Ishikawa (cell line): ENCODE measurements around the gene MIDN.

ENCODE experiments used
- CEBPB ChIP-seq: IDR thresholded peaks from 2 replicates; pipeline ENCODE4 v1.6.1; 2012
- CREB1 ChIP-seq: IDR thresholded peaks from 2 replicates; pipeline ENCODE4 v1.6.1; 2012; ENCODE audit warnings: low read depth
- EGR1 ChIP-seq: IDR thresholded peaks from 2 replicates; pipeline ENCODE4 v1.6.1; 2012
- EP300 ChIP-seq: IDR thresholded peaks from 2 replicates; pipeline ENCODE4 v1.6.1; 2012; ENCODE audit warnings: borderline replicate concordance
- FOXM1 ChIP-seq: IDR thresholded peaks from 2 replicates; pipeline ENCODE4 v1.6.1; 2012; ENCODE audit warnings: low read depth, borderline replicate concordance
- RAD21 ChIP-seq: IDR thresholded peaks from 2 replicates; pipeline ENCODE4 v1.6.1; 2012; ENCODE audit warnings: low read depth
- TAF1 ChIP-seq: IDR thresholded peaks from 2 replicates; pipeline ENCODE4 v1.6.1; 2012; ENCODE audit warnings: low read depth, mild to moderate bottlenecking
- TCF12 ChIP-seq: IDR thresholded peaks from 2 replicates; pipeline ENCODE4 v1.6.1; 2012; ENCODE audit warnings: low read depth
- TEAD4 ChIP-seq: IDR thresholded peaks from 2 replicates; pipeline ENCODE4 v1.6.1; 2012
- YY1 ChIP-seq: IDR thresholded peaks from 2 replicates; pipeline ENCODE4 v1.6.1; 2012; ENCODE audit warnings: low read depth
- ZBTB7A ChIP-seq: IDR thresholded peaks from 2 replicates; pipeline ENCODE4 v1.6.1; 2012; ENCODE audit warnings: low read depth
- TF ChIP-seq, protein P1 (sequence below): IDR thresholded peaks from 2 replicates; pipeline ENCODE4 v1.6.1; 2012; ENCODE audit warnings: low read depth, mild to moderate bottlenecking
- TF ChIP-seq, protein P2 (sequence below): IDR thresholded peaks from 2 replicates; pipeline ENCODE4 v1.6.1; 2012
- TF ChIP-seq, protein P3 (sequence below): IDR thresholded peaks from 2 replicates; pipeline ENCODE4 v1.6.1; 2012

DNA sequence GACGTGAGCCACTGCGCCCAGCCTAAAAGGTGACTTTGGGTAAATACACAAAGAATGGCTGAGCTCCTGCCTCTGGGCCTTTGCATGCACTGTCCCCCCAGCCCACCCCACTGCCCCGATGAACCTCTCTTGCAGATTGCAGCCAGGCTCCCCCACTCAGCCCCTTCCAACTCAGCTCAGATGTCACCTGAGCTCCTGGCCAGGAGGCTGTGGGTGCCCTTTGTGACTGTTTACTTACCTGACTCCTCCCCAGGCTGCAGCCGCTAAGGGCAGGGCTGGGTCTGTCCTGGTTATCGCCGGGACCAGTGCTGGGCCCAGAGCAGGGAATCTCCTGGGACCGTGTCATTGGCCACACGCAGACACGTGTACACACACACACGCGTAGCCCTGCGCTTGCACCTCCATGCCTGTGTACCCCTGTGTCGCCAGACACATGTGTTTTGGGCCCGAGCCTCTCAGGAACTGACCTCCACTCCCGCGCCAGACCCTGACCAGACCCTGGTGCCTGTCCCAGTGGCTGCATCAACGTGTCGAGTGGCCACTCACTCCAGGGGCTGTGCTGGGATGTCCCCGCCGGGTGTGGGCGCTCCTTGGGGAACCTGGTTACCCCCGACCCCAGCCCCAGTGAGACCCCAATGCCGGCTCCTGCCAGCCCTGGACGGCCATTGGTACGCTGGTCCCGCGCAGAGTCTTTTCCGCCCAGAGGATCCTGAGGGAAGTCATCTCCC, 56.0 kb downstream of the MIDN start:
- no peak for TF ChIP-seq TAF1
- no peak for TF ChIP-seq CEBPB
- no peak for TF ChIP-seq YY1
- TF ChIP-seq, protein P1, sequence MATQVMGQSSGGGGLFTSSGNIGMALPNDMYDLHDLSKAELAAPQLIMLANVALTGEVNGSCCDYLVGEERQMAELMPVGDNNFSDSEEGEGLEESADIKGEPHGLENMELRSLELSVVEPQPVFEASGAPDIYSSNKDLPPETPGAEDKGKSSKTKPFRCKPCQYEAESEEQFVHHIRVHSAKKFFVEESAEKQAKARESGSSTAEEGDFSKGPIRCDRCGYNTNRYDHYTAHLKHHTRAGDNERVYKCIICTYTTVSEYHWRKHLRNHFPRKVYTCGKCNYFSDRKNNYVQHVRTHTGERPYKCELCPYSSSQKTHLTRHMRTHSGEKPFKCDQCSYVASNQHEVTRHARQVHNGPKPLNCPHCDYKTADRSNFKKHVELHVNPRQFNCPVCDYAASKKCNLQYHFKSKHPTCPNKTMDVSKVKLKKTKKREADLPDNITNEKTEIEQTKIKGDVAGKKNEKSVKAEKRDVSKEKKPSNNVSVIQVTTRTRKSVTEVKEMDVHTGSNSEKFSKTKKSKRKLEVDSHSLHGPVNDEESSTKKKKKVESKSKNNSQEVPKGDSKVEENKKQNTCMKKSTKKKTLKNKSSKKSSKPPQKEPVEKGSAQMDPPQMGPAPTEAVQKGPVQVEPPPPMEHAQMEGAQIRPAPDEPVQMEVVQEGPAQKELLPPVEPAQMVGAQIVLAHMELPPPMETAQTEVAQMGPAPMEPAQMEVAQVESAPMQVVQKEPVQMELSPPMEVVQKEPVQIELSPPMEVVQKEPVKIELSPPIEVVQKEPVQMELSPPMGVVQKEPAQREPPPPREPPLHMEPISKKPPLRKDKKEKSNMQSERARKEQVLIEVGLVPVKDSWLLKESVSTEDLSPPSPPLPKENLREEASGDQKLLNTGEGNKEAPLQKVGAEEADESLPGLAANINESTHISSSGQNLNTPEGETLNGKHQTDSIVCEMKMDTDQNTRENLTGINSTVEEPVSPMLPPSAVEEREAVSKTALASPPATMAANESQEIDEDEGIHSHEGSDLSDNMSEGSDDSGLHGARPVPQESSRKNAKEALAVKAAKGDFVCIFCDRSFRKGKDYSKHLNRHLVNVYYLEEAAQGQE: no peak
- no peak for TF ChIP-seq EP300
- no peak for TF ChIP-seq EGR1
- TF ChIP-seq, protein P2, sequence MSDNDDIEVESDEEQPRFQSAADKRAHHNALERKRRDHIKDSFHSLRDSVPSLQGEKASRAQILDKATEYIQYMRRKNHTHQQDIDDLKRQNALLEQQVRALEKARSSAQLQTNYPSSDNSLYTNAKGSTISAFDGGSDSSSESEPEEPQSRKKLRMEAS: no peak
- no peak for TF ChIP-seq CREB1
- no peak for TF ChIP-seq ZBTB7A
- TF ChIP-seq RAD21: no peak
- no peak for TF ChIP-seq FOXM1
- TF ChIP-seq, protein P3, sequence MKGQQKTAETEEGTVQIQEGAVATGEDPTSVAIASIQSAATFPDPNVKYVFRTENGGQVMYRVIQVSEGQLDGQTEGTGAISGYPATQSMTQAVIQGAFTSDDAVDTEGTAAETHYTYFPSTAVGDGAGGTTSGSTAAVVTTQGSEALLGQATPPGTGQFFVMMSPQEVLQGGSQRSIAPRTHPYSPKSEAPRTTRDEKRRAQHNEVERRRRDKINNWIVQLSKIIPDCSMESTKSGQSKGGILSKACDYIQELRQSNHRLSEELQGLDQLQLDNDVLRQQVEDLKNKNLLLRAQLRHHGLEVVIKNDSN: no peak
- TF ChIP-seq TCF12: no peak
- TF ChIP-seq TEAD4: no peak
